Adrenal gland (tissue), 12 donors: Measurements from ENCODE around the gene ADK. TPM values are rescaled to one million over a fixed set of nuclear protein-coding genes. Genes with fewer than 3 reads are reported as not detected.

ENCODE experiments used
- DNase-seq, 7 donors: peaks; one replicate each; pipeline ENCODE4 v3.0.0-alpha.2; 2019 to 2020
- H3K27ac ChIP-seq, 5 donors: fragments of 200-600 bp; sonication (generic) in 4 of 5; 1 replicate in 3 of 5; 2 replicates in 2 of 5; pipeline versions ENCODE4 v1.5.1 to v1.8.0; 2016 to 2020; ENCODE audit warnings: mild to moderate bottlenecking in 1 of 5
- H3K27me3 ChIP-seq: fragments of 200-600 bp; 2 replicates; pipeline ENCODE4 v1.8.0; 2021
- H3K36me3 ChIP-seq, 2 donors: fragments of 200-600 bp; replicated peaks in 1 of 2; 1 replicate in 1 of 2; 2 replicates in 1 of 2; pipeline versions ENCODE4 v1.5.1 to v1.8.0; 2018 to 2022
- H3K4me1 ChIP-seq, 2 donors: fragments of 200-600 bp; replicated peaks in 1 of 2; 1 replicate in 1 of 2; 2 replicates in 1 of 2; pipeline versions ENCODE4 v1.5.1 to v1.8.0; 2018 to 2021
- H3K4me3 ChIP-seq, 4 donors: fragments of 200-600 bp; sonication (generic) in 3 of 4; one replicate each; pipeline ENCODE4 v1.5.1; 2016 to 2018
- H3K9me3 ChIP-seq, 3 donors: fragments of 200-600 bp; sonication (generic) in 1 of 3; replicated peaks in 1 of 3; 1 replicate in 2 of 3; 2 replicates in 1 of 3; pipeline versions ENCODE4 v1.5.1 to v1.8.0; 2016 to 2021
- POLR2A ChIP-seq, 2 donors: fragments of 450-650 bp; IDR thresholded peaks; one replicate each; pipeline ENCODE4 v1.6.1; 2017; ENCODE audit warnings: antibody characterized with exemption in 2 of 2, mild to moderate bottlenecking in 2 of 2, moderate library complexity in 1 of 2
- WGBS, 4 donors: extraction: QIAGEN DNeasy Blood & Tissue Kit in 2 of 4; methylation state at CpG; one replicate each; pipeline versions ENCODE4 v1.1.5 to v1.1.7; 2013 to 2017; 5-methylcytosine and 5-hydroxymethylcytosine counted together
- intact Hi-C, 2 donors: fragments of 100-400 bp; cut with DNase I; formaldehyde crosslinking; loops; one replicate each; pipeline versions ENCODE4 v1.14.1 to v1.15.0; 2022 to 2023
- polyA plus RNA-seq, 3 donors: library from polyadenylated mRNA; stranded (reverse); fragments of 200-250 nt in 2 of 3; fragments of 350-450 nt in 1 of 3; fragmentation: Illumina TruSeq in 1 of 3; extraction: RNeasy Lipid Tissue Mini Kit (QIAGEN cat#74804) in 1 of 3; gene quantifications; one replicate each; pipeline ENCODE4 v1.2.3, GENCODE V29; 2013 to 2014
- total RNA-seq, 9 donors: library from RNA; depleted of rRNA in 4 of 9; stranded (reverse); fragments of >200 nt in 4 of 9; fragments of 120-200 nt in 1 of 9; fragmentation: NEBNext Ultra II Directional in 1 of 9; extraction: Animal tissue kit (Norgen Biotek cat#: 25700) in 1 of 9; gene quantifications; one replicate each; pipeline versions ENCODE4 v1.1.0 to v1.2.4, GENCODE V29; 2013 to 2023
- TF ChIP-seq, protein P1 (sequence below), 6 experiments: fragments of 450-650 bp in 4 of 6; fragments of 200-600 bp in 2 of 6; sonication (generic) in 1 of 6; IDR thresholded peaks; 1 replicate in 5 of 6; 2 replicates in 1 of 6; pipeline versions ENCODE4 v1.5.1 to v1.8.0; 2016 to 2021; ENCODE audit warnings: antibody characterized with exemption in 6 of 6, mild to moderate bottlenecking in 2 of 6, moderate library complexity in 1 of 6
- donor health status: healthy with polysubstance abuse.
- donor health status: Bipolar disorder and iron deficiency.
- donor health status: DM: yes; HTN: yes; CAD: no.
- donor health status: DM: no; HTN: no; CAD: no.
- donor health status: DM: no; HTN: no; CAD: no.
- donor health status: DM: yes; HTN: yes; CAD: no.

The ADK gene
- total and polyA plus RNA-seq, 12 donors = 8.2 to 45.5 (median 22.2) TPM

- Histone ChIP-seq H3K4me1 (no peaks in the 10 kb centered on the region), H3K4me3 (no peak overlapping the region), H3K36me3 (no peaks in the 10 kb centered on the region), H3K27ac (no peak overlapping the region), H3K27me3 (no peaks in the 10 kb centered on the region), H3K9me3 (no peaks in the 10 kb centered on the region)
- no peak for TF ChIP-seq POLR2A (IDR thresholded peaks at IDR 0.05)
- TF ChIP-seq, protein P1, sequence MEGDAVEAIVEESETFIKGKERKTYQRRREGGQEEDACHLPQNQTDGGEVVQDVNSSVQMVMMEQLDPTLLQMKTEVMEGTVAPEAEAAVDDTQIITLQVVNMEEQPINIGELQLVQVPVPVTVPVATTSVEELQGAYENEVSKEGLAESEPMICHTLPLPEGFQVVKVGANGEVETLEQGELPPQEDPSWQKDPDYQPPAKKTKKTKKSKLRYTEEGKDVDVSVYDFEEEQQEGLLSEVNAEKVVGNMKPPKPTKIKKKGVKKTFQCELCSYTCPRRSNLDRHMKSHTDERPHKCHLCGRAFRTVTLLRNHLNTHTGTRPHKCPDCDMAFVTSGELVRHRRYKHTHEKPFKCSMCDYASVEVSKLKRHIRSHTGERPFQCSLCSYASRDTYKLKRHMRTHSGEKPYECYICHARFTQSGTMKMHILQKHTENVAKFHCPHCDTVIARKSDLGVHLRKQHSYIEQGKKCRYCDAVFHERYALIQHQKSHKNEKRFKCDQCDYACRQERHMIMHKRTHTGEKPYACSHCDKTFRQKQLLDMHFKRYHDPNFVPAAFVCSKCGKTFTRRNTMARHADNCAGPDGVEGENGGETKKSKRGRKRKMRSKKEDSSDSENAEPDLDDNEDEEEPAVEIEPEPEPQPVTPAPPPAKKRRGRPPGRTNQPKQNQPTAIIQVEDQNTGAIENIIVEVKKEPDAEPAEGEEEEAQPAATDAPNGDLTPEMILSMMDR (IDR thresholded peaks at IDR 0.05) = no peak
- WGBS, 4 donors = 95 to 100% (median 100%) methylated on average over 1 of the region's 1 CpG
- intact Hi-C loops = no loop called here
- DNase-seq = no peak
Measured at GRCh38 chr10:74641659-74642058, 490.6 kb downstream of the ADK start.

- H3K36me3 ChIP-seq = no peaks in the 10 kb centered on the region
- H3K27me3 ChIP-seq = no peaks in the 10 kb centered on the region
- intact Hi-C loops = no loop called here
- no peak for DNase-seq
- no peak overlapping the region for H3K4me3 ChIP-seq
- no peaks in the 10 kb centered on the region for H3K4me1 ChIP-seq
- 88 to 97% (median 94%) methylated on average over 1 of the region's 1 CpG for WGBS, 4 donors
- H3K27ac ChIP-seq = no peak overlapping the region
- no peak for TF ChIP-seq POLR2A (IDR thresholded peaks at IDR 0.05)
- H3K9me3 ChIP-seq = no peaks in the 10 kb centered on the region
Measured at GRCh38 chr10:74642901-74643595, 492.0 kb downstream of the ADK start.

- intact Hi-C loops = no loop called here
Measured at GRCh38 chr10:74643596-74643975, 492.6 kb downstream of the ADK start.

GRCh38 chr10:74644738-74645137 lies 493.7 kb downstream of the ADK start:
- Histone ChIP-seq H3K4me3 (no peak overlapping the region), H3K36me3 (no peaks in the 10 kb centered on the region), H3K27me3 (no peaks in the 10 kb centered on the region), H3K27ac (no peak overlapping the region), H3K4me1 (no peaks in the 10 kb centered on the region), H3K9me3 (no peaks in the 10 kb centered on the region)
- intact Hi-C loops = no loop called here
- no peak for DNase-seq
- no peak for TF ChIP-seq POLR2A (IDR thresholded peaks at IDR 0.05)
- TF ChIP-seq, protein P1 (IDR thresholded peaks at IDR 0.05) = no peak
- WGBS, 4 donors = 95 to 98% (median 96%) methylated on average over 2 of the region's 2 CpGs

More at GRCh38 chr10:74643596-74643975, 492.6 kb downstream of the ADK start:
- TF ChIP-seq, protein P1 (IDR thresholded peaks at IDR 0.05) = no peak
- TF ChIP-seq POLR2A (IDR thresholded peaks at IDR 0.05) = no peak
- Histone ChIP-seq H3K4me1 (no peaks in the 10 kb centered on the region), H3K9me3 (no peaks in the 10 kb centered on the region), H3K4me3 (no peak overlapping the region), H3K27me3 (no peaks in the 10 kb centered on the region), H3K36me3 (no peaks in the 10 kb centered on the region), H3K27ac (no peak overlapping the region)
- DNase-seq = no peak

GRCh38 chr10:74645692-74646091 lies 494.7 kb downstream of the ADK start:
- Histone ChIP-seq H3K4me3 (no peak overlapping the region), H3K36me3 (no peaks in the 10 kb centered on the region), H3K27ac (no peak overlapping the region), H3K4me1 (no peaks in the 10 kb centered on the region), H3K27me3 (no peaks in the 10 kb centered on the region), H3K9me3 (no peaks in the 10 kb centered on the region)
- no peak for DNase-seq
- intact Hi-C loops = no loop called here
- TF ChIP-seq POLR2A (IDR thresholded peaks at IDR 0.05) = no peak
- TF ChIP-seq, protein P1 (IDR thresholded peaks at IDR 0.05) = no peak
- WGBS, 4 donors = 74 to 83% (median 79%) methylated on average over 3 of the region's 3 CpGs
